Measurements from ENCODE around the gene NAPA. TPM values are rescaled to one million over a fixed set of nuclear protein-coding genes. Genes with fewer than 3 reads are reported as not detected.
A peak's percentile ranks its signal among the peaks of the same experiment; 100 is the strongest.

NAPA gene
- total RNA-seq, 4 donors from 2014 or later: 36.5 to 693 (median 144) TPM

GRCh38 chr19:47511128-47511517, 3.7 kb downstream of the NAPA start:
- Histone ChIP-seq H3K9me3 (no peaks in the 10 kb centered on the region), H3K27me3 (no peaks in the 10 kb centered on the region), H3K27ac (peak overlapping the region; percentile 95 to 96), H3K4me1 (peaks cover 30 to 64% of the 10 kb centered on the region in 2 donors), H3K36me3 (no peaks in the 10 kb centered on the region), H3K4me3 (peak overlapping the region in 1 of 2 donors; percentile 0)
- TF ChIP-seq CTCF (IDR thresholded peaks at IDR 0.05) (no peak), POLR2A (IDR thresholded peaks at IDR 0.05) (no peak)
- intact Hi-C loops (cut with DNase I; ENCODE audit: low total_unique reads): no loop called here
- DNase-seq: peak; percentile 82 to 86

GRCh38 chr19:47510516-47511127, 4.2 kb downstream of the NAPA start:
- Histone ChIP-seq H3K9me3 (no peaks in the 10 kb centered on the region), H3K27me3 (no peaks in the 10 kb centered on the region), H3K4me3 (peak overlapping the region in 1 of 2 donors; percentile 0), H3K36me3 (no peaks in the 10 kb centered on the region), H3K4me1 (peaks cover 30 to 66% of the 10 kb centered on the region in 2 donors), H3K27ac (peak overlapping the region; percentile 95 to 96)
- intact Hi-C loops (cut with DNase I; ENCODE audit: low total_unique reads): no loop called here
- DNase-seq: peak in 1 of 2 donors; percentile 22
- no peak for TF ChIP-seq POLR2A (IDR thresholded peaks at IDR 0.05)
- TF ChIP-seq CTCF (IDR thresholded peaks at IDR 0.05): no peak

- H3K9me3 ChIP-seq: no peaks in the 10 kb centered on the region
- no peak for TF ChIP-seq CTCF (IDR thresholded peaks at IDR 0.05)
- no peak for TF ChIP-seq POLR2A (IDR thresholded peaks at IDR 0.05)
- H3K4me3 ChIP-seq: no peak overlapping the region
- H3K27me3 ChIP-seq: no peaks in the 10 kb centered on the region
- no peaks in the 10 kb centered on the region for H3K36me3 ChIP-seq
- DNase-seq: no peak
- H3K27ac ChIP-seq: peak overlapping the region; percentile 95 to 96
- peaks cover 30 to 66% of the 10 kb centered on the region in 2 donors for H3K4me1 ChIP-seq
- intact Hi-C loops (cut with DNase I; ENCODE audit: low total_unique reads): no loop called here
Measured at GRCh38 chr19:47509973-47510372, 4.9 kb downstream of the NAPA start.

GRCh38 chr19:47509170-47509847, 5.6 kb downstream of the NAPA start:
- Histone ChIP-seq H3K4me1 (peaks cover 30 to 66% of the 10 kb centered on the region in 2 donors), H3K4me3 (no peak overlapping the region), H3K27me3 (no peaks in the 10 kb centered on the region), H3K36me3 (no peaks in the 10 kb centered on the region), H3K9me3 (no peaks in the 10 kb centered on the region), H3K27ac (peak overlapping the region; percentile 95 to 96)
- intact Hi-C loops (cut with DNase I; ENCODE audit: low total_unique reads): no loop called here
- no peak for DNase-seq
- TF ChIP-seq POLR2A (IDR thresholded peaks at IDR 0.05): no peak
- no peak for TF ChIP-seq CTCF (IDR thresholded peaks at IDR 0.05)

GRCh38 chr19:47508721-47509120, 6.1 kb downstream of the NAPA start:
- TF ChIP-seq CTCF (IDR thresholded peaks at IDR 0.05) (no peak), POLR2A (IDR thresholded peaks at IDR 0.05) (no peak)
- Histone ChIP-seq H3K27me3 (no peaks in the 10 kb centered on the region), H3K4me3 (no peak overlapping the region), H3K4me1 (peaks cover 30 to 66% of the 10 kb centered on the region in 2 donors), H3K27ac (peak overlapping the region; percentile 95 to 96), H3K36me3 (no peaks in the 10 kb centered on the region), H3K9me3 (no peaks in the 10 kb centered on the region)
- DNase-seq: no peak
- intact Hi-C loops (cut with DNase I; ENCODE audit: low total_unique reads): no loop called here

All from uterus (tissue), 4 donors.